Femur (tissue), 1 donor: Measurements from ENCODE around the gene CACNB3.
"Not testable (repeated sequence)": the region's sequence is repeated elsewhere in the genome, so short reads cannot be mapped to it uniquely, and the experiment has no call there.

Source experiments
- DNase-seq: peaks from one replicate; pipeline ENCODE4 v3.0.0-alpha.2; 2017

The CACNB3 gene

DNA sequence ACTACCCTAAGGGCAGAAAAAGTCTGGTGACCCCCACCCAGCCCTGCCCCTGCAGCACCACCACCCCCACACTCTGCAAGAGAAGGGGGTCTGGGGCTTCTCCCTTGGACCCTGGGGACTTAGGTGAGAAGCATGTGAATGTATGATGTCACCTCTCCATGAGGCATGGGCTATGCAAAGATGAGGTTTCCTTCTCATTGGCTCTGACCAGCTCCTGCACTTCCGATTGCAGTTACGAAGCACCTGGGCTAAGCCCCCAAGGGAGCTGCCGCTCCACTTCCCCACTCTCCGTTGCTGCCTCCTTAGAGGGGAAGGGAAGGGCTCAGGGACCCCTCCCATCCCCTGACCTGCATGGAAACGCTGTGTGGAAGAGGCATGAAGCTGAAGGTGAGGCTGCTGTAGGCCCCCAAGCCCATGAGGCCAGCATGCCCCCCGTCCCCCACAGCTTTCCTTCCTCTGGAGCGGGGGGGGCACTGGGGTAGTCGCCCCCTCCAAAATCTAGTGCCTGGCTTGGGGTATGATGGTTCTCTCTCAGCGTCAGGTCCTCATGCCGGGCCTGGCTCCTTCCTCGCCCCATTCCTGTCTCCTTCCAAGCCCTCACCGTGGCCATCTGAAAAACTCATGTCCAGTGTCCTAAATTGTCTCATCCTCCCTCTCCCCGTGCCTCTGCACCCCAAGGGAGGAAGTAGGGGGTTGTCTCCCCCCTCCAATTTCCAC, 39.1 kb downstream of the CACNB3 start:
- no peak for DNase-seq

DNA sequence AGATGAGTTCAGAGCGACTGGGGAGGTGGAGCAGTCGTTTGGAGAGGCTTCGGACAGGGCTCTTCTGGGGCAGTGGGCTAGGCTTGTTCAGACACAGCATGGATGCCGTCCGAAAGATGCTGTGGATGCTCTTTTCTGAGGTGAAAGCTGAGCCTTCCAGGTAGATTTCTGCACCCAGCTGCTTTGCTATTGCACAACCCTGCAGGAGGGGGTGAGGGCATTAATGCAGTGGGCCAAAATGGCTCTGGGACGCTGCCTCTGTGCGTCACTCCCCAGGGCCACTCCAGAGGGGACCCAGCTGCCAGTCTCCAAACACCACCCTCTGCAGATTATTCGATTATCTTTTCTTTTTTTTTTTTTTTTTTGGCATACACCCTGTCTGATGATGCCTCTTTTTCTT, 39.7 kb downstream of the CACNB3 start:
- no peak for DNase-seq

- DNase-seq = no peak
These were observed 41.3 kb downstream of the CACNB3 start for GRCh38 chr12:48859607-48860006.

GRCh38 chr12:48860236-48860635, 41.9 kb downstream of the CACNB3 start:
- DNase-seq = not testable (repeated sequence)

DNA sequence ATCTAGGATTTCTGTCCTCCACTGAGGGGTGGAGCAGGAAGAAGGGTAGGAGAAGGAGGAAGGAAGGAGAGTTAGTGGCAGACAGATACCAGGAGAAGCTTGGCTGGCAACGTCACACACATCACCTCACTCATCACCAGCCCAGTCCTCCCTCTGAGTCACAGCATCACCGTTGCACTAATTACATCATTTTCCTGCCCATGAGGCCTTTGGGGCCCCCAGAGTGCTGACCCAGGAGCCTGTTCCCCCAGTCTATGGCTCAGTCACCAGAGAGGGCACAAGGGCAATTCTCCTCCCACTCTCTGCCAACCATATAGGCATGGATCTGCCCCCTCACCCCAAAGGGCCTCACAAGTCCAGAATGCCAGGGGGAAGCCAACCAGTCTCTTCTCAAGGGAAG, 42.8 kb downstream of the CACNB3 start:
- DNase-seq = no peak

DNA sequence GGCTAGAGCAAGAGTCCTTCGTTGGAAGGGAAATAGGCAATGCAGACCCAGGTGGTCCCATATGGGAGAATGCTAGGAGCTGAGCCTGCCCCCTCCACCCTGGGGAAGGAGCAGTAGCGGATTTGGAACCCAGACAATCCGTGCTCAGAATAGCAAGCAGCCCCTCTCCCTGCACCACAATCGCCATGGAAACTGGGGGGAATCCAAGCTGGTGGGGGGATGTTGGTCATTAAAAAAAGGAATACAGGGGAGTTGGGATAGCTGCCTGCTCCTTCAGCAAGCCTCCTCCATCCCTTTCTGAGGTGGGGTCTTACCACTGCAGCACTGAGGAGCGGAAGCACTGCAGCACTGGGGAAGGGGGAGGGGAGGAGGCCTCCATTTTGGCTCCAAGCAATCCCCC, 44.5 kb downstream of the CACNB3 start:
- no peak for DNase-seq

DNA sequence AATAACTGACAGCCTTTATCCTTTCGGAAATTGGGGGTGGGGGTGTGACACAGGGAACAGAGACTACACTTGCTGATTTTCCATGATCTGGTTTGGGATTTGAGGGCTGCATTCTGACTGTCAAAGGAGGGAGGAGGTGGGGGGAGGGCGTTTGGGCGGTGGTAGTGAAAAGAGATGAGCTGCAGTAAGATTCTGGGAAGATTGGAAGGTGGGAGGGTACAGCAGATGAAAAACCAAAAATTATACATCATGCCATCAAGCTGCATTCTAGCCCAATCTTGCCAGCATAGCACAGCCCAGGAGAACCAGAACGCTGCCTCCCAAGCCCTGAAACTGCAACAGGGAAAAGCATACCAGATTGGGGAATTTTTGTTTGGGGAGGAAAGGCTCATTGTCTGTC, 45.0 kb downstream of the CACNB3 start:
- no peak for DNase-seq

GRCh38 chr12:48865281-48866051, 47.2 kb downstream of the CACNB3 start, which contains the start of gene RND1:
RND1 (minus strand) TSS chr12:48865870; CDS start chr12:48865767, 103 bp downstream.
- DNase-seq = peak; percentile 94

GRCh38 chr12:48866052-48866711, 47.9 kb downstream of the CACNB3 start:
- no peak for DNase-seq

GRCh38 chr12:48868451-48868850, 50.2 kb downstream of the CACNB3 start:
- DNase-seq = no peak

DNA sequence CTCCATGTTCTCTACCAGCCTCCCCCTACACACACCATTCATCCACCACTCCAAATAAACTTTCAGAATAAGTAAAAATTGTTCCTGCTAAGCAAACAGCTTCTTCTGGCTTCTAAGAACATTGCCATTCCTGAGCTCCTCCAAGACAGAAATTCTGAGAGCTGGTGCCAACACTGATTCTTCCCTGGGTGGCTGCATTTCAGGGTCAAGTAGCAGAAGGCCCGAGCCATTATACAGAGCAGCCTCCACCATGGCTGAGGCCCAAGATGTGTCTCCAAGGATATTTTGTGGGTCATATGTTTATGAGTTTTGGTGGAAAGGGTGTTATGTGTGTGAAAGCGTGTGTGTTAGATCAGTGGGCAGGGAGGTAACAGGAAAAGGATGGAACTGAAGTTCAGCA, 50.9 kb downstream of the CACNB3 start:
- no peak for DNase-seq

- DNase-seq = no peak
These were observed 54.8 kb downstream of the CACNB3 start for GRCh38 chr12:48873096-48873495.

- DNase-seq = not testable (repeated sequence)
These were observed 55.2 kb downstream of the CACNB3 start for GRCh38 chr12:48873534-48873933.

GRCh38 chr12:48875944-48876515, 57.7 kb downstream of the CACNB3 start:
- no peak for DNase-seq
